ENCODE data around the gene MYBPC3. TPM values are rescaled to one million over a fixed set of nuclear protein-coding genes. Genes with fewer than 3 reads are reported as not detected.

MYBPC3 gene
- total RNA-seq, 4 donors from 2014 or later: 0.12 to 0.13 TPM; not detected in 2

Small RNAs within 50 kb of the gene (small RNA-seq; reads per million reads assigned to genes)
- 0 reads per million in 4 donors for gene MIR4487

Other genes with a start within 250 kb of the MYBPC3 start
- gene ARFGAP2, start 175.8 kb downstream of the MYBPC3 start, total RNA-seq: 100 to 1,000 TPM; 127 to 223 (median 198) TPM
- gene PACSIN3, start 166.3 kb downstream of the MYBPC3 start, total RNA-seq: 10 to 100 TPM; 61.3 to 74.9 (median 65.3) TPM
- 10 to 100 TPM; 18.6 to 44.2 (median 28.0) TPM for gene DDB2, start 137.7 kb downstream of the MYBPC3 start, total RNA-seq
- gene ACP2, start 103.9 kb downstream of the MYBPC3 start, total RNA-seq: 10 to 100 TPM; 21.0 to 46.0 (median 32.0) TPM
- 10 to 100 TPM; 14.5 to 21.0 (median 16.1) TPM for gene NR1H3, start 94.7 kb downstream of the MYBPC3 start, total RNA-seq
- 10 to 100 TPM; 23.7 to 33.9 (median 29.4) TPM for gene MADD, start 82.6 kb downstream of the MYBPC3 start, total RNA-seq
- 10 to 100 TPM in 3 of 4 donors, 1 to 10 TPM in 1; 4.2 to 32.4 (median 14.7) TPM for gene SPI1, start 25.8 kb upstream of the MYBPC3 start, total RNA-seq
- gene SLC39A13, start 55.9 kb upstream of the MYBPC3 start, total RNA-seq: 100 to 1,000 TPM in 1 of 4 donors, 10 to 100 TPM in 3; 68.8 to 218 (median 78.9) TPM
- 100 to 1,000 TPM; 169 to 194 (median 179) TPM for gene PSMC3, start 73.7 kb upstream of the MYBPC3 start, total RNA-seq
- gene RAPSN, start 96.4 kb upstream of the MYBPC3 start, total RNA-seq: under 1 TPM in 2 of 4 donors, not detected in 2; 0.23 to 0.27 TPM
- 100 to 1,000 TPM in 3 of 4 donors, 10 to 100 TPM in 1; 82.2 to 146 (median 106) TPM for gene CELF1, start 200.4 kb upstream of the MYBPC3 start, total RNA-seq
- 10 to 100 TPM; 70.0 to 95.7 (median 83.6) TPM for gene PTPMT1, start 212.9 kb upstream of the MYBPC3 start, total RNA-seq
- gene KBTBD4, start 226.3 kb upstream of the MYBPC3 start, total RNA-seq: 10 to 100 TPM; 23.3 to 36.1 (median 27.0) TPM
- 10 to 100 TPM; 38.7 to 75.6 (median 53.2) TPM for gene NDUFS3, start 226.4 kb upstream of the MYBPC3 start, total RNA-seq
- 1 to 10 TPM in 1 of 4 donors, under 1 TPM in 3; 0.37 to 1.1 (median 0.68) TPM for gene FAM180B, start 234.0 kb upstream of the MYBPC3 start, total RNA-seq
- 1 to 10 TPM in 3 of 4 donors, under 1 TPM in 1; 0.47 to 5.1 (median 2.3) TPM for gene C1QTNF4, start 241.7 kb upstream of the MYBPC3 start, total RNA-seq